ENCODE data around the gene OR6K3.

- TF ChIP-seq CTCF (IDR thresholded peaks at IDR 0.05) (no peak), ZFX (IDR thresholded peaks at IDR 0.05; ENCODE audit: borderline replicate concordance) (no peak)
Observed at GRCh38 chr1:158711098-158711497, 9.4 kb downstream of the OR6K3 start.
